Osteoblast (primary cell): ENCODE data around the gene SLC1A4. TPM values are rescaled to one million over a fixed set of nuclear protein-coding genes. Genes with fewer than 3 reads are reported as not detected.
A peak's percentile ranks its signal among the peaks of the same experiment; 100 is the strongest.

Experiments used
- DNase-seq: peaks from one replicate; pipeline ENCODE4 v3.0.0; 2011; ENCODE audit warnings: low spot score, mixed read lengths; ENCODE audit not compliant: insufficient read length; ENCODE audit errors: missing footprints
- H2AFZ ChIP-seq: 2 replicates; pipeline ENCODE4 v1.6.0; 2011; ENCODE audit warnings: mild to moderate bottlenecking, low read length
- H3K27ac ChIP-seq: 2 replicates; pipeline ENCODE4 v1.5.1; 2011; ENCODE audit warnings: mild to moderate bottlenecking, low read depth, low read length, moderate library complexity
- H3K27me3 ChIP-seq: 2 replicates; pipeline ENCODE4 v1.6.0; 2012; ENCODE audit warnings: mild to moderate bottlenecking, control low read depth, inconsistent platforms, low read length, moderate library complexity; ENCODE audit not compliant: insufficient read depth
- H3K36me3 ChIP-seq: 2 replicates; pipeline ENCODE4 v1.5.1; 2011; ENCODE audit warnings: mild to moderate bottlenecking, low read length, control low read depth, moderate library complexity; ENCODE audit not compliant: insufficient read depth
- H3K4me1 ChIP-seq: 2 replicates; pipeline ENCODE4 v1.5.1; 2011; ENCODE audit warnings: mild to moderate bottlenecking, low read length, control low read depth, moderate library complexity; ENCODE audit not compliant: insufficient read depth
- H3K4me2 ChIP-seq: 2 replicates; pipeline ENCODE4 v1.6.0; 2011; ENCODE audit warnings: mild to moderate bottlenecking, low read length; ENCODE audit not compliant: insufficient read depth
- H3K4me3 ChIP-seq: fragments of 200-600 bp; sonication (generic); 3 replicates; pipeline ENCODE4 v1.5.1; 2012; ENCODE audit warnings: mild to moderate bottlenecking, low read length, inconsistent platforms; ENCODE audit not compliant: insufficient read depth
- H3K79me2 ChIP-seq: 2 replicates; pipeline ENCODE4 v1.6.0; 2012; ENCODE audit warnings: mild to moderate bottlenecking, low read length, control low read depth, inconsistent platforms; ENCODE audit not compliant: insufficient read depth
- H3K9me3 ChIP-seq: 2 replicates; pipeline ENCODE4 v1.5.1; 2011; ENCODE audit warnings: low read depth, low read length, control low read depth
- H4K20me1 ChIP-seq: 2 replicates; pipeline ENCODE4 v1.6.0; 2012; ENCODE audit warnings: mild to moderate bottlenecking, low read length, control low read depth; ENCODE audit not compliant: insufficient read depth
- CTCF ChIP-seq: IDR thresholded peaks from 2 replicates; pipeline ENCODE4 v1.5.1; 2011; ENCODE audit warnings: mild to moderate bottlenecking, low read depth, low read length, moderate library complexity; ENCODE audit errors: extremely low read depth
- total RNA-seq: library from RNA; depleted of rRNA; stranded (reverse); fragments of >200 nt; gene quantifications from 2 replicates; pipeline ENCODE4 v1.2.3, GENCODE V29; 2012

Gene SLC1A4
- total RNA-seq, 1 donor = 49.2 TPM

GRCh38 chr2:65027616-65028244, 38.5 kb downstream of the SLC1A4 start:
- no peak for TF ChIP-seq CTCF
- peak overlapping the region; percentile 63 for H3K27ac ChIP-seq
- peak; percentile 78 for DNase-seq

GRCh38 chr2:65030476-65031332, 41.5 kb downstream of the SLC1A4 start:
- H3K27ac ChIP-seq = no peak overlapping the region
- no peak overlapping the region for H2AFZ ChIP-seq
- no peak overlapping the region for H3K4me3 ChIP-seq
- H3K9me3 ChIP-seq = no peaks in the 10 kb centered on the region
- H3K27me3 ChIP-seq = no peaks in the 10 kb centered on the region
- no peaks in the 10 kb centered on the region for H3K79me2 ChIP-seq
- H3K4me1 ChIP-seq = peaks cover 17% of the 10 kb centered on the region
- DNase-seq = no peak
- no peak for TF ChIP-seq CTCF
- no peak overlapping the region for H3K4me2 ChIP-seq
- H3K36me3 ChIP-seq = no peaks in the 10 kb centered on the region
- H4K20me1 ChIP-seq = no peaks in the 10 kb centered on the region

More at GRCh38 chr2:65027616-65028244, 38.5 kb downstream of the SLC1A4 start:
- Histone ChIP-seq H2AFZ (no peak overlapping the region), H3K27me3 (no peaks in the 10 kb centered on the region), H3K36me3 (peaks cover 3% of the 10 kb centered on the region), H3K4me3 (no peak overlapping the region), H4K20me1 (no peaks in the 10 kb centered on the region), H3K9me3 (no peaks in the 10 kb centered on the region), H3K79me2 (no peaks in the 10 kb centered on the region), H3K4me2 (no peak overlapping the region), H3K4me1 (peaks cover 30% of the 10 kb centered on the region)

- Histone ChIP-seq H3K9me3 (no peaks in the 10 kb centered on the region), H3K79me2 (no peaks in the 10 kb centered on the region), H4K20me1 (no peaks in the 10 kb centered on the region), H3K4me2 (peak overlapping the region; percentile 53), H3K4me1 (peaks cover 17% of the 10 kb centered on the region), H2AFZ (peak overlapping the region; percentile 27), H3K27ac (no peak overlapping the region), H3K27me3 (no peaks in the 10 kb centered on the region), H3K36me3 (no peaks in the 10 kb centered on the region), H3K4me3 (peak overlapping the region; percentile 26)
- no peak for TF ChIP-seq CTCF
- DNase-seq = no peak
Measured at GRCh38 chr2:65031341-65032018, 42.3 kb downstream of the SLC1A4 start.
